Measurements from ENCODE around the gene CSNK1G1. TPM values are rescaled to one million over a fixed set of nuclear protein-coding genes. Genes with fewer than 3 reads are reported as not detected.
"Not testable (repeated sequence)": the region's sequence is repeated elsewhere in the genome, so short reads cannot be mapped to it uniquely, and the experiment has no call there.

Gene CSNK1G1
- total RNA-seq, 1 donor from 2014 or later: 19.9 TPM

DNA sequence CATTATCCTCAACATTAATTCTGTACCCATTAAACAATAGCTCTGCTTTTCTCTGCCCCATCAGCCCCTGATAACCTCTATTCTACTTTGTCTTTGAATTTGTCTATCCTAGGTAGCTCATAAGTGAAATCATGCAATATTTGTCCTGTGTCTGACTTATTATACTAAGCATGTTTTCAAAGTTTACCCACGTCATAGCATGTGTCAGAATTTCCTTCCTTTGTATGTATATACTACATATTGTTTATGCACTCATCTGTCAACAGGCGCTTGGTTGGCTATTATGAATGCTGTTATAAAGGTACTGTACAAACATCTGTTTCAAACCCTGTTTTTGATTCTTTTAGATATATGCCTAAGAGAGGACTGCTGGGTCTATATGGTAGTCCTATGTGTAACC is 18.2 kb downstream of the CSNK1G1 start:
- Mint-ChIP-seq H3K36me3 (peaks cover 10% of the 10 kb centered on the region), H3K27me3 (no peaks in the 10 kb centered on the region), H3K9me3 (no peaks in the 10 kb centered on the region), H3K4me1 (ENCODE audit: unreplicated experiment) (no peaks in the 10 kb centered on the region), H3K27ac (no peak overlapping the region), H3K4me3 (no peak overlapping the region)
- TF ChIP-seq, protein P1, sequence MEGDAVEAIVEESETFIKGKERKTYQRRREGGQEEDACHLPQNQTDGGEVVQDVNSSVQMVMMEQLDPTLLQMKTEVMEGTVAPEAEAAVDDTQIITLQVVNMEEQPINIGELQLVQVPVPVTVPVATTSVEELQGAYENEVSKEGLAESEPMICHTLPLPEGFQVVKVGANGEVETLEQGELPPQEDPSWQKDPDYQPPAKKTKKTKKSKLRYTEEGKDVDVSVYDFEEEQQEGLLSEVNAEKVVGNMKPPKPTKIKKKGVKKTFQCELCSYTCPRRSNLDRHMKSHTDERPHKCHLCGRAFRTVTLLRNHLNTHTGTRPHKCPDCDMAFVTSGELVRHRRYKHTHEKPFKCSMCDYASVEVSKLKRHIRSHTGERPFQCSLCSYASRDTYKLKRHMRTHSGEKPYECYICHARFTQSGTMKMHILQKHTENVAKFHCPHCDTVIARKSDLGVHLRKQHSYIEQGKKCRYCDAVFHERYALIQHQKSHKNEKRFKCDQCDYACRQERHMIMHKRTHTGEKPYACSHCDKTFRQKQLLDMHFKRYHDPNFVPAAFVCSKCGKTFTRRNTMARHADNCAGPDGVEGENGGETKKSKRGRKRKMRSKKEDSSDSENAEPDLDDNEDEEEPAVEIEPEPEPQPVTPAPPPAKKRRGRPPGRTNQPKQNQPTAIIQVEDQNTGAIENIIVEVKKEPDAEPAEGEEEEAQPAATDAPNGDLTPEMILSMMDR (conservative IDR thresholded peaks at IDR 0.05): no peak
- no peak for DNase-seq (ENCODE audit: extremely low spot score, unreplicated experiment)

GRCh38 chr15:64333986-64334929 is 21.7 kb downstream of the CSNK1G1 start:
- H3K4me3 Mint-ChIP-seq: peak overlapping the region; percentile 2

DNA sequence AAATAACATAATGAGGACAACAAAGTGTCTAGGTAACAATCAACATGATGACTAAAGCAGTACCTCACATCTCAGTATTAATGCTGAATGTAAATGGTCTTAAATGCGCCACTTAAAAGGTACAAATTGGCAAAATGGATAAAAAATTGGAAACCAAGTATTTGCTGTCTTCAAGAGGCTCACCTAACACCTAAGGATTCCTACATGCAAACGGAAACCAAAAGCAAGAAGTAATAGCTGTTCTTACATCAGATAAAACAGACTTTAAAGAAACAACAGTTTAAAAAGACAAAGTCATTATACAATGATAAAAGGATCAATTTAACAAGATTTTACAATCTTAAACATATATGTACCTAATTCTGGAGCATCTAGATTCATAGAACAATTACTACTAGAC is 22.5 kb downstream of the CSNK1G1 start:
- TF ChIP-seq, protein P1 (conservative IDR thresholded peaks at IDR 0.05): no peak
- Mint-ChIP-seq H3K36me3 (peaks cover 6% of the 10 kb centered on the region), H3K27ac (peak overlapping the region; percentile 23), H3K27me3 (no peaks in the 10 kb centered on the region), H3K4me3 (no peak overlapping the region), H3K4me1 (ENCODE audit: unreplicated experiment) (no peaks in the 10 kb centered on the region), H3K9me3 (no peaks in the 10 kb centered on the region)
- DNase-seq (ENCODE audit: extremely low spot score, unreplicated experiment): no peak

More at GRCh38 chr15:64333986-64334929, 21.7 kb downstream of the CSNK1G1 start:
- no peak for DNase-seq (ENCODE audit: extremely low spot score, unreplicated experiment)
- no peaks in the 10 kb centered on the region for H3K27me3 Mint-ChIP-seq
- TF ChIP-seq, protein P1 (conservative IDR thresholded peaks at IDR 0.05): no peak
- peaks cover 6% of the 10 kb centered on the region for H3K36me3 Mint-ChIP-seq
- H3K27ac Mint-ChIP-seq: peak overlapping the region; percentile 23
- H3K9me3 Mint-ChIP-seq: no peaks in the 10 kb centered on the region
- no peaks in the 10 kb centered on the region for H3K4me1 Mint-ChIP-seq (ENCODE audit: unreplicated experiment)

- not testable (repeated sequence) for H3K4me1 Mint-ChIP-seq (ENCODE audit: unreplicated experiment); H3K4me3 Mint-ChIP-seq; H3K9me3 Mint-ChIP-seq; H3K27me3 Mint-ChIP-seq; H3K36me3 Mint-ChIP-seq; DNase-seq (ENCODE audit: extremely low spot score, unreplicated experiment); H3K27ac Mint-ChIP-seq
Observed at GRCh38 chr15:64331668-64332067, 24.3 kb downstream of the CSNK1G1 start.

DNA sequence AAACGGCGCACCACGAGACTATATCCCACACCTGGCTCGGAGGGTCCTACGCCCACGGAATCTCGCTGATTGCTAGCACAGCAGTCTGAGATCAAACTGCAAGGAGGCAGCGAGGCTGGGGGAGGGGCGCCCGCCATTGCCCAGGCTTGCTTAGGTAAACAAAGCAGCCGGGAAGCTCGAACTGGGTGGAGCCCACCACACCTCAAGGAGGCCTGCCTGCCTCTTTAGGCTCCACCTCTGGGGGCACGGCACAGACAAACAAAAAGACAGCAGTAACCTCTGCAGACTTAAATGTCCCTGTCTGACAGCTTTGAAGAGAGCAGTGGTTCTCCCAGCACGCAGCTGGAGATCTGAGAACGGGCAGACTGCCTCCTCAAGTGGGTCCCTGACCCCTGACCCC is 29.0 kb downstream of the CSNK1G1 start:
- H3K4me3 Mint-ChIP-seq; H3K9me3 Mint-ChIP-seq; H3K4me1 Mint-ChIP-seq (ENCODE audit: unreplicated experiment); H3K27me3 Mint-ChIP-seq; H3K27ac Mint-ChIP-seq; H3K36me3 Mint-ChIP-seq; DNase-seq (ENCODE audit: extremely low spot score, unreplicated experiment): not testable (repeated sequence)

GRCh38 chr15:64326458-64326857 is 29.5 kb downstream of the CSNK1G1 start:
- not testable (repeated sequence) for H3K4me1 Mint-ChIP-seq (ENCODE audit: unreplicated experiment); H3K36me3 Mint-ChIP-seq; H3K9me3 Mint-ChIP-seq; H3K27me3 Mint-ChIP-seq; DNase-seq (ENCODE audit: extremely low spot score, unreplicated experiment); H3K27ac Mint-ChIP-seq
- H3K4me3 Mint-ChIP-seq: peak overlapping the region; percentile 74

DNA sequence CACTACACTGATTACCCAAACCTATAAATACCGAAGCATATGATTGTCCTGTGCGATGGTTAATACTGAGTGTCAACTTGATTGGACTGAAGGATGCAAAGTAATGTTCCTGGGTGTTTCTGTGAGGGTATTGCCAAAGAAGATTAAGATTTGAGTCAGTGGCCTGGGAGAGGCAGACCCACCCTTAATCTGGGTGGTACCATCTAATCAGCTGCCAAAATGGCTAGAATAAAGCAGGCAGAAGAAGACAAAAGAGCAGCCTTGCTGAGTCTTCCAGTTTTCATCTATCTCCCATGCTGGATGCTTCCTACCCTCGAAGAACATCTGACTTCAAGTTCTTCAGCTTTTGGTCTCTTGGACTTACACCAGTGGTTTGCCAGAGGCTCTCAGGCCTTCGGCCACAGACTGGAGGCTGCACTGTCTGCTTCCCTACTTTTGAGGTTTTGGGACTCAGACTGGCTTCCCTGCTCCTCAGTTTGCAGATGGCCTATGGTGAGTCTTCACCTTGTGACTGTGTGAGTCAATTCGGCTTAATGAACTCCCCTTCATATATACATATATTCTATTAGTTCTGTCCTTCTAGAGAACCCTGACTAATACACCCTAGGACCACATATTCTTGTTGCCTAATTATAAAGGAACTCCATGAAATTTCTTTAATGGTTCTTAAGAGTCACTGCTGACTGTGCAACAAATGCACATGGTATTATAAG is 31.7 kb downstream of the CSNK1G1 start:
- DNase-seq (ENCODE audit: extremely low spot score, unreplicated experiment): no peak
- Mint-ChIP-seq H3K27ac (no peak overlapping the region), H3K4me3 (no peak overlapping the region)

More for the DNA sequence above, 31.7 kb downstream of the CSNK1G1 start:
- Mint-ChIP-seq H3K4me1 (ENCODE audit: unreplicated experiment) (no peaks in the 10 kb centered on the region), H3K27me3 (no peaks in the 10 kb centered on the region), H3K9me3 (no peaks in the 10 kb centered on the region), H3K36me3 (no peaks in the 10 kb centered on the region)
- TF ChIP-seq, protein P1 (conservative IDR thresholded peaks at IDR 0.05): no peak

Measured in type B pancreatic cell (in vitro differentiated cells).